NCI-H748 (cell line): ENCODE data around the gene HSFX3.
"Not testable (repeated sequence)": the region's sequence is repeated elsewhere in the genome, so short reads cannot be mapped to it uniquely, and the experiment has no call there.

ENCODE experiments used
- DNase-seq: peaks from one replicate; lab custom pipeline; 2025; ENCODE audit not compliant: unreplicated experiment; lab: John Stamatoyannopoulos, UW

HSFX3 gene

DNA sequence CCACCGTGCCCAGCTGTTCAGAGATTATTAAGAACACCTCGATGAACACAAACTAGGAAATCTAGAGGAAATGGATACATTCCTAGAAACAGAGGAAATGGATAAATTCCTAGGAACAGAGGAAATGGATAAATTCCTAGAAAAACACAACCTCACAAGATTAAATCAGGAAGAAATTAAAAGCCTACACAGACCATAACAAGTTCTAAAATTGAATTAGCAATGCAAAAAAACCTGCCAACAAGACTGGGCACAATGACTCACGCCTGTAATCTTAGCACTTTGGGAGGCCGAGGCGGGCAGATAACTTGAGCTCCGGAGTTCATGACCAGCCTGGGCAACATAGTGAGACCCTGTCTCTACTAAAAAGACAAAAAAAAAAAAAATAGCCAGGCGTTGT is 31.5 kb downstream of the HSFX3 start:
- no peak for DNase-seq

DNA sequence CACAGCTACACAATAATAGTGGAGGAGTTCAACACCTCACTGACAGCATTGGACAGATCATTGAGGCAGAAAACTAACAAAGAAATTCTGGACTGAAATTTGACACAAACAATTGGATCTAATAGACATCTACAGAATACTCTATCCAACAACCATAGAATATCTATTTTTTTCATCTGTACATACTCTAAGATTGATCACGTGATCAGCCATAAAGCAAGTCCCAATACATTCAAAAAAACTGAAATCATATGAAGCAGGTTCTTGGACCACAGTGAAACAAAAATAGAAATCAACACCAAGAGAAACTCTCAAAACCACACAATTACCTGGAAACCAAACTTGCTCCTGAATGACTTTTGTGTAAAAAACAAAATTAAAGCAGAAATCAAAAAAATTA is 32.4 kb downstream of the HSFX3 start:
- DNase-seq: no peak

DNA sequence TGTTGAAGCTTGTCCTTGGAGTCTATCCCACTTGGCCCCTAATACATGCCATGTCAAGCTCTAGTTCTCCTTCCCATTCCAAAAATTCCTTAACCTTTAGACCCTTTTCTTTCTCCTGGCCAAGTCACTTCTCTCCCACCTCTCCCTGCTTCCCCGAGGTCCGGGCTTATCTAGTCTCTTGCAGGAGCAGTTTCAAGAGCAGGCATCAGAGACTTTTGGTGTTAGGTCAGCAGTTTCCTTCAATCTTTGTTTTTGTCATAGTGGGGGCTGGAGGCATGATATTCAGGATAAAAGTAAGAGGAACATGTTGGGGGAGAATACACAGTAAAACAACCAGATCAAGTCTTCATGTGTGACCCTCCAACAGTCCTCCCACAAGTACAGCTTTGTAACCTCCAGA is 33.1 kb downstream of the HSFX3 start:
- no peak for DNase-seq

DNA sequence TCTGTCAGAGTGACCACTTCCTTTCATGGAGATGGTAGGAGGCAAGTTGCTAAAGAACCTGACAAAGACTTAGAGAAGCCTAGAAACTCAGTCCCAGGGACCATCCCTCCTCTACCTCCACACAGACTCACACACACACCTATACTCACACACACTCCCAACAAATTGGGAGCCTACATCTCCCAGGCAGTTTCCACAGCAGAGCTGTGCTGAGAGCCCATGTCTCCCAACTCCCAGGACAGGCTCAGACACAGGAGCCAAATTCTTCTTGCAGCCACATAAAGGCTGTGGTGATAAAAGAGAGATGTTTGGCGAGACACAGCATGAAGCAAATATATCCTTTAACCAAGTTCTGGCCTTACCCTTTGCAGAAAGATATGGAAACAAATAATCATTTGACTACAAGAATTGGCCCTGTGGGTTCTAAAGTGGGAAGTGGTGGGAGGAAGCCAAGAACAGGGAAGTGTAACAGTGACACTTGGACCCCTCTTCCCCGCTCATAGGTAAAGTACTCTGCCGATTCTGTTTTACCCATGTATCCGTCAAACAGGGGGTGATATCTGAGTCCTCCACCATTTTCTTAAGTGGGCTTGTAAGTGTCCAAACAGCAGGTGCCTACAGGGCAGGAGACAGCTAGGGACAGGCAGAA is 33.6 kb downstream of the HSFX3 start:
- DNase-seq: no peak

DNA sequence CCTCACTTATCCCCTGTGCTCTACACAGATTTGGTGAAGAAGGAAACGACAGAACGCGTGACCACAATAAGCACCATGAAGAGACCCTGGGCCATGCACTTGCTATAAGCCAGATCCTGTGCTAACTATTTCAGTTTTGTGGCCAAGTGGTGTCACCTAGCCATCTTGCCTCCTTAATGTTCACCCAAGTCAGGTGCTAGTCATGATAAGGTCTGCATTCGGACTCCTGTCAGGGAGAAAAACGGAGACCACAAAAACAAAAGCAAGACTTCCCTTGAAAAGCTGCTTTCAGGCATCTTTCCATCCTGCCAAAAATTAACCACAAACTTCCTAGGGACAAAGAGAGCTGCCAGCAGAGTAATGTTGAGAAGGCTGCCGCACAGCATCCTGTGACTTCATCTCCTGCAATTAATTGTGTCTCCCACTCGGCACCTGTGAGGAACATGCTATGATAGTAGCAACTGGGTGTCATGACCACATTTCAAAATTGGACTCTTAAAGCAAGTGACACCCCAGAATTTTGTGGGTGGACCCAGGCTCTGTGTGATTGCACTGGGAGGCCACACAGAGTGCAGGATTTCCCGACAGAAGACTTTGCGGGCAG is 35.8 kb downstream of the HSFX3 start:
- DNase-seq: no peak

DNA sequence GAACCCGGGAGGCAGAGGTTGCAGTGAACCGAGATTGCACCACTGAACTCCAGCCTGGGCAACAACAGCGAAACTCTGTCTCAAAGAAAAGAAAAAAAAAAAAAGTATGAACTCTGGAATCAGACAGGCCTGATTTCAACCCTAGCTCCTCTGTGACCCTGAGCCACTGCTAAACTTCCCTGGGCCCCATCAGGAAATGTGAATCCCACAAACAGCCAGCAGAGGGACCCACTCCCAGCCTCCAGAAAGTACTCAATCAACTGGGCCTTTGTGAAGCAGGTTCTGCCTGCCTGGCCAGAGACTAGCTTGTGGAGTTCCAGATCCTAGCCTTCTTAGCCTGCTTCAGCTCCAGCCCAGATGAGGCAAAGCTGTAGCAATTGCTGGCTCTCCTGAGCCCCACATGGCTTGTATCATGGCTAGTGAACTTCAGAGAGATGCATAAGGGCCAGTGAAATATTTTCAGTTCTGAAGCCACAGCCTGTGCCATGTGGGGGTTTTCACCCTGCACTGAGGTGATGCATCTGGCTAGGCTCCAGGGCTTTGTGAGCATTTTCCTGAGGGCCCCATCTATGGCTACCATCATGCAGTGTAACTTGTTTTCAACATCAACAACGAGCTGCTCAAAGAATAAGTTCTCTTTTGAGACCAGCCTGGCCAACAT is 37.4 kb downstream of the HSFX3 start:
- DNase-seq: peak; percentile 53

DNA sequence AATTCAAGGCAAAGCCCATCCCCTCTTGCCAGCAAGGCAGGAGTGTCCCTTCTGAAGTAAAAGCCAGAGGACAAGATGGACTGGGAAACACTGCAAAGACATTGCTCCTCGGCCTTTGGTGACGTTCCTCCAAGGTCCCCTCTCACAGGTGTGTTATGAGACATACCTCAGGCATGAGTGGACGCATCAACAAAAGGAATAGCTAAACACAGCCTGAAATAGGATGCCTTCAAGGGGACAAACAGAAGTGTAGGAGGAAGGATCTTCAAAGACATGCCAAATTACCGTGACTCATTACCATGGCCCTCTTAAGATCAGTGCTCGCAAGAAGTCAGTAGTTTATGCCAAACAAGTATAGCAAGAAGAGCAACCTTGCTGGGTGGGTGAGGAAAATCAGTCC is 38.6 kb downstream of the HSFX3 start:
- no peak for DNase-seq

DNA sequence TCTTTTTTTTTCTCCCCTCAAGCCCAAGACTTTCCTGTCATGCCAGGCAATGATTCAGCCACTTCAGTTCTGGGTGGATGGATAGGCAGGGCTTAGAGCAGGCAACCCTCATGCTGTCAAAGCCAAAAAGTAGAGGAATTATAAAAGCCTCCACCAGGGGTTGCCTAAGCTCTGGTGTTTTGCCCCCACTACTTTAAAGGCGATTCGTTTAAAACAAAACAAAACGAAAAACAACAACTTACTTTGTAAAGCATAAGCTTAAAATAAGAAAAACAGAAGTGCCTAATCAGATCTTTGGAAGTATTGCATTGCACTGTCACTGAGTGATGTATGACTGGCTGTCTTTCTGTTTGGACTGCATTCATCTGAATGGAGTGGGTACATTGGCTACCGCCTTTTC is 39.3 kb downstream of the HSFX3 start:
- no peak for DNase-seq

DNA sequence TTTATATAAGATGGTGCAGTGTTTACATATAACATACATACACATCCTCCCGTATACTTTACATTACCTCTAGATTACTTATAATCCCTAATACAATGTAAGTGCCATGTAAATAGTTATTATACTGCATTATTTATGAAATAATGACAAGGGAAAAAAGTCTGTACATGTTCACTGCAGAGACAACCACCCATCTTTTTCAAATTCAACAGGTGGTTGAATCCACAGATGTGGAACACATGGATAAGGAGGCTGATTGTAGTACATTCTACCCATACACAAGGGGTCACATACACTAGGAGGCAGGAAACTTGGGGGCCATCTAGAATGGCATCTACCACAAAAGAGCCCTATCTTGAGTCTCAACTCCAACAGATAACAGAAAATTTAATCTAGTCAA is 41.3 kb downstream of the HSFX3 start:
- no peak for DNase-seq

DNA sequence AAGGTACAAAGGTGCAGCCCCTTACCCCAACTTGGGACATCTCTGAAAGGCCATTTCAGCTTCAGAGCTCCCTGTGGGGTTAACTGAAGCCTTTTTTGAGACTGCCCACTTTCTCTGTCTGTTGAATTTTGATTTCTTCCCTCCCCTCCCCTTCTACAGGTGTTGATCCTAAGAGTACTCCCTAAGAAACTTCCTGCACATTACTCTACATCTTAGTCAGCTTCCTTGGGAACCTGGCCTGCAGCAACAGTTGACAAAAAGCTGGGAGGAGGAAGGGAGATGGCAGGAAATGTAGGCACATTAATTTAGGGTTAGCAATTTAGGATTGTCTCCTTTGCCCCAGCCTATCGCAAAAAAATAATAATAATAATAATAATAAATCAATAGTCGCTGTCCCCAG is 43.4 kb downstream of the HSFX3 start:
- DNase-seq: no peak

DNA sequence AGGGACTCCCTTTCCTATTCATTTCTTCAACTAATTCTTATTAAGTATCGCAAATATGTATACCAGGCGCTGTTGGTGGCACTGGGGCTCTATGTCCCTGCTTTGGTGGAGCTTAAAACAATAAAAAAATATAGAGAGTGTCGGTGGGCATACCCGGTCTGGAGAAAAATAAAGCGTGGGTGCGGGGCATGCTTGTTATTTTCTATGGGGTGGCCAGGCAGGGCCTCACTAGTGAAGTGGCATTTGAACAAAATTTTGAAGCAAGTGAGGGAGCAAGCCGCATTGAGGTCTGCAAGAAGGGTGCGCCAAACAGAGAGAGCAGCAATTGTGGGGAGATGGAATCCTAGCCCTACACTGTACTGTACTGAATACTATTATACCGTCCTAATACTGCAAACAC is 44.1 kb downstream of the HSFX3 start:
- DNase-seq: no peak

DNA sequence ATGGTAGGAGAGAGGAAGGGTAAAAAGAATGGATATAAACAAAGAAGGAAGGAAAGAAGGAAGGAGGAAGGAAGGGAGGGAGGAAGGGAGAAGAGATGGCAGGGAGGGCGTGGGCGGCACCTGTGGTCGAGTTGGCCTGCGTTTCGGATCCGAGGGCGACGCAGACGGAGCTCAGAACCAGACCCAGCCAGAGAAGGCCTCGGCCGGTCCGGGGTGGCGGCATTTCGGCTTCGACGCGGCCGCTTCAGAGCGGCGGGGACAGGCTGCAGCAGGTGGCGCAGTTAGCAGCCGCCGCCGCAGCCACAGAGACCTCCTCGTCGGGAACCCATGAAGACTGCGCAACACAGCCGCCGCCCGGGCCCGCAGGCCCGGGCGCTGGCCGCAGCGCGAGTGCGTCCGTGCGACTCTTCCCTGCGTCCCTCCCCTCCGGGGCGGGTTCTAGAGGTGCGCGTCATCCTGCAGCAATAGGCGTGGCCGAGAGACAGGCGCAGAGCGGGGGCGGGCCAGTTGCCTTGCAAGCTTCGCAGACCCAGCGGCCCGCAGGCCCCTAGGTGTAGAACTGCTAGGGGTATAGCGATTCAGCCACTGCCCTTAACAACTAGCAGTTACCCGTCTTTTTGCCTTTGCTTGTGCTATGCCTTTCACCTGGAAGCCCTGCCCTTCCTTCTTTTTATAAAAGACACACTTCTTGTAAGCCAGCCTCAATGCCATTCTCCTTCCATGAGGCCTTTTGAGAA is 44.6 kb downstream of the HSFX3 start, which contains the start of gene IDS:
TSS of gene IDS (minus strand) at position 392 of the 737 bp plus-strand sequence. CDS start at position 223, 169 bp downstream.
- peak; percentile 95 for DNase-seq

DNA sequence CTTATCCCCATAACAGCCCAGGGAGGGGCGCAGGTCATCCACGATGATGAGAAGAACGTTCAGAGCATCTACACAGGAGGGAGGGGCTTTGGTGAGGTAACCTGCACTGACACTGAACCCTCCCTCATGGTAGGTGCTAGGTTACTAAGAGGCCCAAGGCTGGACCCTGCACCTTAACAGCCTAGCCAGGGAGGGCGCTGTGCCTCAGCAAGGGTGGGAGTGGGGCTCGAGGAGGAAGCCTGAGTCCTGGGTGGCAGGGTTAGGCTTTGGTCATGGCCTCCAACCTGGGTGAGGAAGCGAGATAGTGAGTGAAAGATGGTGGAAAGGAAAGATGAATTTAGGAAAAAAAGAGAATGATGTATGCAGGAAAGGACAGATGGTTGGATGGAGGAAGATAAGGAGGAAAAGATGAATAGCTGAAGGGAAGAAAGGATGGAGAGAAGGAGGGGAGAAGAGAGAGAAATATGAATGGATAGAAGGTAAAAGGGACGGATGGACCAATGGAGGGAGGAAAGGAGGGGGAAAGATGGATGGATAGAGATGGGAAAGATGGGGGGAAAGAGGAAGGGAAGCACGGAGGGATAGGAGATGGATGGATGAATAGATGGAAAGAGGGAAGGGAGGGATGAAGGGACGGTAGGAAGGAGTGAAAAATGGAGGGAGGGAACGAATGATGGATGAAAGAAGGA is 45.4 kb downstream of the HSFX3 start:
- peak; percentile 85 for DNase-seq

DNA sequence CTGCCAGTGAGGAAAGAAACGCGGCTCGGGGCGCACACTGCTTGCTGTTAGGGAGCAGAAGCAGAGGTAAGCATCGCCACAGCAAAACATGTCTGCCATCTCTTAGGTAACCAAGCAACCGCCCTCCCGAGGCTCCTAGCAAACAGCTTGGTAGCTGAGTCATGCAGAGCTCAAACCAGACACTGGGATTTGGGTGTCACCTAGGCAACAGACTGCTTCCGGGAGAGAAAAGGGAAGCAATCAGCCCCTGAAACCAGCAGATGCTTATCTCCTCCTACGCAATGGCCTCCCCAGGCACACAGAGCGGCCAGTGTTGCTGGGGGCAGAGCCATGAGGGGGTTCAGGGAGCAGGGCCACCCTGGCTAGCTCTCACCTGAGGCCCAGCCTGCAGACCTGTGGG is 46.3 kb downstream of the HSFX3 start:
- DNase-seq: peak; percentile 81

DNA sequence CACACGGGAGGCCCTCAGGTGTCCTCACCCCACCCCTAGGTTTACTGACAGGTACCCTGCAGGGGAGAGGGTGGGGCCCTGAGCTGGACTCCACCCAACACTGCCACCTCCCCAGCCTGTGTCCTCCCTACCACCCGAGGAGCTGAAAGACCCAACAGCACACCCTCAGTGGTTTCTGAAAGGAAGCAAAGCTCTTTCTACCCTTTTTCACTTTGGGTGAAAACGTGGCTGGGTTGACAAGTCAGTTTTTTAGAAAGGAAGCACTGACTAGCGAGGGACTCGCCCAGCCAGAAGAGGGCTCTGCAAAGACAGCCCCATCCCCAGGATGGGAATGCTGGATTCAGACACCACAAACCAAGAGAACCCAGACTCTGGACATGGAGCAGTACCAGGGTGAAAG is 46.8 kb downstream of the HSFX3 start:
- not testable (repeated sequence) for DNase-seq

DNA sequence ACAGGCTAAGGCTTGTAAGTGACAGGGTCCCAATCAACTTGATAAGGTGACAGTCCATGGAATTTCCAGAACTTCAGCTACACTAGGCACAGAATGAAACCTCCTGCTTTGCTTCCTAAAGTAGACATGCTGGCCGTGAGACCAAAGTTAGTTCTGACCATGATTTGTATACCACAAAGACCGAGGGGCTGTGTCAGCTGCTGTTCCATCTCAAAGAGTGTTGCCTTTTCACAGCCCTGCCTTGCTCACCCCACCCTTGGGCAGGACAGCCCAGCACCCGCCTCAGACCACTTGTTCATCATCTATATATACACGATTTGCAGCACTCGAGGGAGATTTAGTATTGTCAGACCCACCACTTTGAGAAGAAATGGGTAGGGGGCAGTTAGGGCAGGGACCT is 50.0 kb downstream of the HSFX3 start:
- DNase-seq: no peak

DNA sequence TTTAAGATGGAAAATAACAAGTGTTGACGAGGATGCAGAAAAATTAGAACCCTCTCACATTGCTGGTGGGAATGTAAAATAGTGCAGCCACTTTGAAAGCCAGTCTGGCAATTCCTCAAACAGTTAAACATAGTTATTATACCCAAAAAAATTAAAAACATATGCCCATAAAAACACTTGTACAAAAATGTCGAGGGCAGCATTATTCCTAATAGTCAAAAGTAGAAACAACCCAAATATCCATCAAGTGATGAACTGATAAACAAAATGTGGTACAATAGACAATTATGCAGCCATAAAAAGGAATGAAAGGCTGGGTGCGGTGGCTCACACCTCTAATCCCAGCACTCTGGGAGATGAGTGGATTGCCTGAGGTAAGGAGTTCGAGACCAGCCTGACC is 51.0 kb downstream of the HSFX3 start:
- DNase-seq: no peak
